ENCODE measurements around the gene CDH23. TPM values are rescaled to one million over a fixed set of nuclear protein-coding genes. Genes with fewer than 3 reads are reported as not detected.

Gene CDH23
- total RNA-seq, 1 experiment from 2014 or later: 2.9 TPM

DNA sequence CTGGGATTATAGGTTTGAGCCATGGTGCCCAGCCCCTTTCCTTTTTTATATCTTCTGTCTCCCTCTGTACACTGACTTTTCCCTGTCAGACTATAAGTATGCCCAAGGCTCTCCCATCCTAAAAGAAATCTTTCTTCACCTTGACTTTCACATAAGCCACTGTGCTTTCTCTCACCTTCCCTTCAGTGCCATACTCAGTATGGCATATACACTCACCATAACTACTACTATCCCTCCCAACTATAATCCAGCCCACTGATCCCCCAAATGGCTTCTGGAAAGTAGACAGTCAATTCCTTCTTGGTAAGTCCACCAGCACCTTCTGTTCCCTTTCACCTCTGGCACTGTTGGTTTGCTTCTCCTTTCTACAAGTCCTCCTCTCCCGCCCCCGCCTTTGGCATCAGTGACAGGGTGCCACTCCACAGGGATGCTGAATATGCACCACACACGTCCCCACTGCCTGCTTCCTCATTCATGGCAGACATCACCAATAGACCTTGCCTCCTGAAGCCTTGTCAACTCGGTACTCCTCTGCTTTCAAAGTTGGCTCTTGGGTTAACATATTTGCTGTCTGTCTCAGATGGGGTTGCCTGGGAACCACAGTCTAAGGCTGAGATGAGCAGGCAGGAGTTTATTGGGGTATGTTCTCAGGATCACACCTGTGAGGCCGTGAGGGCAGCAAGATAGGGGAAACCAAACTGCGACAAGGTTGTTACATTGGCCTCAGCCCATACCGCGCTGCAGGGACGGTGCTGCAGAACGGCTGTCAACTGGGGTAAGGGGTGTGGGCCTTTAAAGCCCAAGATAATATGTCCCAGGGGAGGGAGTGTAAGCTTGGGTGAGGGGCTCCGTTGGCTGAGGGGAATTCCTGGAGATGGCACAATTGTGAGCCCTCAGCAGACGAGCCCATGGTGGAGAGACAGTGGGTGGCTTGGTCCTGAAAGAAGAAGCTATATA lies 461.5 kb downstream of the CDH23 start (continued):
- TF ChIP-seq, protein P1, sequence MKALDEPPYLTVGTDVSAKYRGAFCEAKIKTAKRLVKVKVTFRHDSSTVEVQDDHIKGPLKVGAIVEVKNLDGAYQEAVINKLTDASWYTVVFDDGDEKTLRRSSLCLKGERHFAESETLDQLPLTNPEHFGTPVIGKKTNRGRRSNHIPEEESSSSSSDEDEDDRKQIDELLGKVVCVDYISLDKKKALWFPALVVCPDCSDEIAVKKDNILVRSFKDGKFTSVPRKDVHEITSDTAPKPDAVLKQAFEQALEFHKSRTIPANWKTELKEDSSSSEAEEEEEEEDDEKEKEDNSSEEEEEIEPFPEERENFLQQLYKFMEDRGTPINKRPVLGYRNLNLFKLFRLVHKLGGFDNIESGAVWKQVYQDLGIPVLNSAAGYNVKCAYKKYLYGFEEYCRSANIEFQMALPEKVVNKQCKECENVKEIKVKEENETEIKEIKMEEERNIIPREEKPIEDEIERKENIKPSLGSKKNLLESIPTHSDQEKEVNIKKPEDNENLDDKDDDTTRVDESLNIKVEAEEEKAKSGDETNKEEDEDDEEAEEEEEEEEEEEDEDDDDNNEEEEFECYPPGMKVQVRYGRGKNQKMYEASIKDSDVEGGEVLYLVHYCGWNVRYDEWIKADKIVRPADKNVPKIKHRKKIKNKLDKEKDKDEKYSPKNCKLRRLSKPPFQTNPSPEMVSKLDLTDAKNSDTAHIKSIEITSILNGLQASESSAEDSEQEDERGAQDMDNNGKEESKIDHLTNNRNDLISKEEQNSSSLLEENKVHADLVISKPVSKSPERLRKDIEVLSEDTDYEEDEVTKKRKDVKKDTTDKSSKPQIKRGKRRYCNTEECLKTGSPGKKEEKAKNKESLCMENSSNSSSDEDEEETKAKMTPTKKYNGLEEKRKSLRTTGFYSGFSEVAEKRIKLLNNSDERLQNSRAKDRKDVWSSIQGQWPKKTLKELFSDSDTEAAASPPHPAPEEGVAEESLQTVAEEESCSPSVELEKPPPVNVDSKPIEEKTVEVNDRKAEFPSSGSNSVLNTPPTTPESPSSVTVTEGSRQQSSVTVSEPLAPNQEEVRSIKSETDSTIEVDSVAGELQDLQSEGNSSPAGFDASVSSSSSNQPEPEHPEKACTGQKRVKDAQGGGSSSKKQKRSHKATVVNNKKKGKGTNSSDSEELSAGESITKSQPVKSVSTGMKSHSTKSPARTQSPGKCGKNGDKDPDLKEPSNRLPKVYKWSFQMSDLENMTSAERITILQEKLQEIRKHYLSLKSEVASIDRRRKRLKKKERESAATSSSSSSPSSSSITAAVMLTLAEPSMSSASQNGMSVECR (CRISPR knock-in tag; IDR thresholded peaks at IDR 0.05; ENCODE audit: borderline replicate concordance): no peak
- TF ChIP-seq FOXP1 (CRISPR knock-in tag; IDR thresholded peaks at IDR 0.05; ENCODE audit: borderline replicate concordance) (no peak), CBFB (CRISPR knock-in tag; IDR thresholded peaks at IDR 0.05; ENCODE audit: low read depth) (no peak), NFE2L1 (CRISPR knock-in tag; IDR thresholded peaks at IDR 0.05) (no peak), E2F1 (CRISPR knock-in tag; IDR thresholded peaks at IDR 0.05) (no peak)
- TF ChIP-seq, protein P2, sequence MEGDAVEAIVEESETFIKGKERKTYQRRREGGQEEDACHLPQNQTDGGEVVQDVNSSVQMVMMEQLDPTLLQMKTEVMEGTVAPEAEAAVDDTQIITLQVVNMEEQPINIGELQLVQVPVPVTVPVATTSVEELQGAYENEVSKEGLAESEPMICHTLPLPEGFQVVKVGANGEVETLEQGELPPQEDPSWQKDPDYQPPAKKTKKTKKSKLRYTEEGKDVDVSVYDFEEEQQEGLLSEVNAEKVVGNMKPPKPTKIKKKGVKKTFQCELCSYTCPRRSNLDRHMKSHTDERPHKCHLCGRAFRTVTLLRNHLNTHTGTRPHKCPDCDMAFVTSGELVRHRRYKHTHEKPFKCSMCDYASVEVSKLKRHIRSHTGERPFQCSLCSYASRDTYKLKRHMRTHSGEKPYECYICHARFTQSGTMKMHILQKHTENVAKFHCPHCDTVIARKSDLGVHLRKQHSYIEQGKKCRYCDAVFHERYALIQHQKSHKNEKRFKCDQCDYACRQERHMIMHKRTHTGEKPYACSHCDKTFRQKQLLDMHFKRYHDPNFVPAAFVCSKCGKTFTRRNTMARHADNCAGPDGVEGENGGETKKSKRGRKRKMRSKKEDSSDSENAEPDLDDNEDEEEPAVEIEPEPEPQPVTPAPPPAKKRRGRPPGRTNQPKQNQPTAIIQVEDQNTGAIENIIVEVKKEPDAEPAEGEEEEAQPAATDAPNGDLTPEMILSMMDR (IDR thresholded peaks at IDR 0.05): no peak

- Mint-ChIP-seq H3K4me3 (no peak overlapping the region), H3K9me3 (no peaks in the 10 kb centered on the region), H3K36me3 (no peaks in the 10 kb centered on the region), H3K27ac (peak overlapping the region; percentile 93; the same call in 1 of the 2 replicates), H3K4me1 (peaks cover 14% of the 10 kb centered on the region), H3K27me3 (ENCODE audit: low read depth) (no peaks in the 10 kb centered on the region)
- ChIA-PET CTCF (interaction anchor here (1.0 to 2.5 kb wide), 3 partner anchors 9 to 36 kb away, joined by 4 to 16 read pairs (median 8); partner anchors contain the start of gene PSAP), POLR2A (interaction anchor here (1.6 kb wide), 1 partner anchor 10 kb away, joined by 12 read pairs; the partner anchor contains the start of gene PSAP)
- ATAC-seq (peak; percentile 95), DNase-seq (ENCODE audit: low spot score) (peak; percentile 71)
- TF ChIP-seq, protein P2 (IDR thresholded peaks at IDR 0.05): no peak
- TF ChIP-seq NFE2L1 (CRISPR knock-in tag; IDR thresholded peaks at IDR 0.05) (peak; percentile 82; the same call in 1 of the 2 replicates), PREB (CRISPR knock-in tag; IDR thresholded peaks at IDR 0.05; ENCODE audit: borderline replicate concordance) (no peak), ZNF263 (CRISPR knock-in tag; IDR thresholded peaks at IDR 0.05; ENCODE audit: low read depth) (no peak), GABPB1 (CRISPR knock-in tag; IDR thresholded peaks at IDR 0.05) (peak; percentile 85), FOXJ3 (CRISPR knock-in tag; IDR thresholded peaks at IDR 0.05; ENCODE audit: borderline replicate concordance) (no peak), NFYB (CRISPR knock-in tag; conservative IDR thresholded peaks at IDR 0.05; ENCODE audit: low read depth) (no peak), ESRRA (CRISPR knock-in tag; IDR thresholded peaks at IDR 0.05; ENCODE audit: borderline replicate concordance) (no peak)
These were observed 463.7 kb downstream of the CDH23 start for GRCh38 chr10:71860243-71861029.

All from WTC11 (cell line).